Ovary (tissue), 3 donors: ENCODE measurements around the gene LYL1.

Source experiments
- EP300 ChIP-seq: sonication (generic); formaldehyde crosslinking; IDR thresholded peaks from one replicate; pipeline ENCODE4 v1.6.1; 2017; ENCODE audit warnings: antibody characterized with exemption
- POLR2A ChIP-seq: fragments of 450-650 bp; IDR thresholded peaks from one replicate; pipeline ENCODE4 v1.6.1; 2017; ENCODE audit warnings: antibody characterized with exemption, mild to moderate bottlenecking, moderate library complexity
- TF ChIP-seq, protein P1 (sequence below), 3 donors: fragments of 450-650 bp in 2 of 3; fragments of 200-600 bp in 1 of 3; IDR thresholded peaks; one replicate each; pipeline versions ENCODE4 v1.5.1 to v1.8.0; 2016 to 2022; ENCODE audit warnings: antibody characterized with exemption in 3 of 3, mild to moderate bottlenecking in 1 of 3
- donor health status: DM: no; HTN: no; CAD: no.

DNA sequence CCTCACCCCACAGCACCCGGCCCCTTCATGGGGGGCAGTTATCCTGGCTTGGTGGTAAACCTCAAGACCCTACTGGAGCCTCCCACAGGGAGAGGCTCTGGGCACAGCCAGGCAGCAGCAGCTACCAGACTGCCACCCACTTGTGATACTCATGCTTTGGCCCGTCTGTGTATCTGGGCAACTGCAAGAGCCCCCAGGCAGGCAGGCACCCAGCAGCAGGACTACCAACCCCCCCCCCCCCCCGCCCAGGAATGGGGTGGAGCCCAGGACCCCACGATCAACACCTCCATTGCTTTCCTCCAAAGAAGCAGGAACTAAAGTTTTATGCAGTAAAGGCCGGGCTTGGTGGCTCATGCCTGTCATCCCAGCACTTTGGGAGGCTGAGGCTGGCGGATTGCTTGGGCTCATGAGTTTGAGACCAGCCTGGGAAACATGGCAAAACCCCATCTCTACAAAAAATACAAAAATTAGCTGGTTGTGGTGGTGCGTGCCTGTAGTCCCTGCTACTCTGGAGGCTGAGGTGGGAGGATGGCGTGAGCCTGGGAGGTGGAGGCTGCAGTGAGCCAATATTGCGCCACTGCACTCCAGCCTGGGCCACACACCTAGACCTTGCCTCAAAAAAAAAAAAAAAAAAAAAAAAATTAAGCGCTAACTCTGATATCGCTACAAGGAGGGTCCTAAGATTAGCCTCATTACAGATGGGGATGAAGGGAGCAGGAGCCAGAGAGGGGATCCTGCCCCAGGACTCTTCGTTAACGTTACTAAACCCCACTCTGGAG lies 1.1 kb upstream of the LYL1 start:
- TF ChIP-seq, protein P1, sequence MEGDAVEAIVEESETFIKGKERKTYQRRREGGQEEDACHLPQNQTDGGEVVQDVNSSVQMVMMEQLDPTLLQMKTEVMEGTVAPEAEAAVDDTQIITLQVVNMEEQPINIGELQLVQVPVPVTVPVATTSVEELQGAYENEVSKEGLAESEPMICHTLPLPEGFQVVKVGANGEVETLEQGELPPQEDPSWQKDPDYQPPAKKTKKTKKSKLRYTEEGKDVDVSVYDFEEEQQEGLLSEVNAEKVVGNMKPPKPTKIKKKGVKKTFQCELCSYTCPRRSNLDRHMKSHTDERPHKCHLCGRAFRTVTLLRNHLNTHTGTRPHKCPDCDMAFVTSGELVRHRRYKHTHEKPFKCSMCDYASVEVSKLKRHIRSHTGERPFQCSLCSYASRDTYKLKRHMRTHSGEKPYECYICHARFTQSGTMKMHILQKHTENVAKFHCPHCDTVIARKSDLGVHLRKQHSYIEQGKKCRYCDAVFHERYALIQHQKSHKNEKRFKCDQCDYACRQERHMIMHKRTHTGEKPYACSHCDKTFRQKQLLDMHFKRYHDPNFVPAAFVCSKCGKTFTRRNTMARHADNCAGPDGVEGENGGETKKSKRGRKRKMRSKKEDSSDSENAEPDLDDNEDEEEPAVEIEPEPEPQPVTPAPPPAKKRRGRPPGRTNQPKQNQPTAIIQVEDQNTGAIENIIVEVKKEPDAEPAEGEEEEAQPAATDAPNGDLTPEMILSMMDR (IDR thresholded peaks at IDR 0.05), result no peak
- TF ChIP-seq POLR2A, result no peak
- no peak for TF ChIP-seq EP300
